Smooth muscle cell (in vitro differentiated cells): ENCODE data around the gene AQP5. TPM values are rescaled to one million over a fixed set of nuclear protein-coding genes. Genes with fewer than 3 reads are reported as not detected.

Experiments used
- DNase-seq: peaks from one replicate; lab custom pipeline; 2025; ENCODE audit not compliant: unreplicated experiment; lab: John Stamatoyannopoulos, UW
- H2AFZ ChIP-seq: fragments of 200-600 bp; sonication (generic); 2 replicates; pipeline ENCODE4 v1.6.0; 2016; ENCODE audit warnings: antibody characterized with exemption, low read depth, mild to moderate bottlenecking
- H3F3A ChIP-seq: fragments of 200-600 bp; sonication (generic); 2 replicates; pipeline ENCODE4 v1.6.0; 2017; ENCODE audit warnings: antibody characterized with exemption, low read depth
- H3K27ac ChIP-seq: fragments of 200-600 bp; sonication (generic); 2 replicates; pipeline ENCODE4 v1.5.1; 2016; ENCODE audit warnings: low read depth, mild to moderate bottlenecking
- H3K27me3 ChIP-seq: fragments of 200-600 bp; sonication (generic); 2 replicates; pipeline ENCODE4 v1.6.1; 2016; ENCODE audit warnings: low read depth, mild to moderate bottlenecking
- H3K36me3 ChIP-seq: fragments of 200-600 bp; sonication (generic); 2 replicates; pipeline ENCODE4 v1.5.1; 2016; ENCODE audit warnings: low read depth
- H3K4me1 ChIP-seq: fragments of 200-600 bp; sonication (generic); 2 replicates; pipeline ENCODE4 v1.5.1; 2016; ENCODE audit warnings: low read depth
- H3K4me2 ChIP-seq: fragments of 200-600 bp; sonication (generic); 2 replicates; pipeline ENCODE4 v1.6.0; 2016; ENCODE audit warnings: mild to moderate bottlenecking
- H3K4me3 ChIP-seq: fragments of 200-600 bp; sonication (generic); 2 replicates; pipeline ENCODE4 v1.5.1; 2016; ENCODE audit warnings: mild to moderate bottlenecking
- H3K79me2 ChIP-seq: fragments of 200-600 bp; sonication (generic); 2 replicates; pipeline ENCODE4 v1.6.0; 2016; ENCODE audit warnings: low read depth, mild to moderate bottlenecking
- H3K9ac ChIP-seq: fragments of 200-600 bp; sonication (generic); 2 replicates; pipeline ENCODE4 v1.6.0; 2016; ENCODE audit warnings: low read depth
- H3K9me3 ChIP-seq: fragments of 200-600 bp; sonication (generic); replicated peaks from 2 replicates; pipeline ENCODE4 v1.5.1; 2016; ENCODE audit warnings: low read depth
- H4K20me1 ChIP-seq: fragments of 200-600 bp; sonication (generic); 2 replicates; pipeline ENCODE4 v1.6.0; 2016; ENCODE audit warnings: low read depth
- CTCF ChIP-seq: fragments of 200-600 bp; sonication (generic); IDR thresholded peaks from 2 replicates; pipeline ENCODE4 v1.5.1; 2017; ENCODE audit warnings: borderline replicate concordance, mild to moderate bottlenecking, antibody characterized with exemption; ENCODE audit not compliant: insufficient read depth, poor library complexity, severe bottlenecking
- WGBS: methylation state at CpG from one replicate; pipeline ENCODE4 v1.1.7; 2016; ENCODE audit warnings: low lambda C conversion rate; 5-methylcytosine and 5-hydroxymethylcytosine counted together
- polyA plus RNA-seq: library from polyadenylated mRNA; unstranded; fragments of >200 nt; fragmentation: Nextera tagmentation; extraction: Ambion mirVana; gene quantifications from 2 replicates; pipeline ENCODE4 v1.2.1, GENCODE V29; 2016
- total RNA-seq: library from RNA; depleted of rRNA; stranded (reverse); fragments of >200 nt; gene quantifications from 2 replicates; pipeline ENCODE4 v1.2.3, GENCODE V29; 2014

Gene AQP5
- total and polyA plus RNA-seq, 2 experiments from 2014 or later = not detected

DNA sequence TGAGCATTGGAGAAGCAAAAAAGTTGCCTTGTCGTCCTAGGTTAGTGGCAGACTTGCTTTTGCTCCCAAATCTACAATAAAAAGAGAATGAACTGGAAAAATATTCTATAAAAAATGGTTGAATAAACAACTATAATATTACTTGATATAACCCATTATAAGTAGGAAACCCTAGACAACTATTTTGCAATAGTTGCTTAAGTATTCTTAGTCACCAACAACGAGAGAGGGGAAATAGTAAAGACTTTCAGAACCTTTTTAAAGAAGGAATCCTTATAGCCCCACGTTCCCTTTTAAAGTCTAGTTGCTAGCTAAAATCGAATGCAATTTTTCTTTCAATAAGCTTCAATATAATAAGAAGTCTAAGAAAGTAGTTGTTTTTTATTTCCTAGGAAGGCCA, 28.6 kb downstream of the AQP5 start:
- Histone ChIP-seq H4K20me1 (no peaks in the 10 kb centered on the region), H3K4me1 (peaks cover 2% of the 10 kb centered on the region), H2AFZ (no peak overlapping the region), H3F3A (peaks cover 6% of the 10 kb centered on the region), H3K27me3 (no peaks in the 10 kb centered on the region), H3K27ac (no peak overlapping the region), H3K79me2 (no peaks in the 10 kb centered on the region), H3K4me3 (no peak overlapping the region), H3K9ac (no peak overlapping the region), H3K4me2 (no peak overlapping the region), H3K9me3 (no peaks in the 10 kb centered on the region), H3K36me3 (peaks cover 3% of the 10 kb centered on the region)
- TF ChIP-seq CTCF = no peak
- 84% methylated on average over 4 of the region's 4 CpGs for WGBS
- no peak for DNase-seq

GRCh38 chr12:49998453-49998852, 36.8 kb downstream of the AQP5 start:
- Histone ChIP-seq H3K4me2 (no peak overlapping the region), H3F3A (no peaks in the 10 kb centered on the region), H3K4me3 (no peak overlapping the region), H3K9ac (no peak overlapping the region), H3K27me3 (no peaks in the 10 kb centered on the region), H3K27ac (no peak overlapping the region), H3K4me1 (no peaks in the 10 kb centered on the region), H2AFZ (no peak overlapping the region), H3K9me3 (no peaks in the 10 kb centered on the region), H3K79me2 (no peaks in the 10 kb centered on the region), H3K36me3 (peaks cover 3% of the 10 kb centered on the region), H4K20me1 (no peaks in the 10 kb centered on the region)
- no peak for TF ChIP-seq CTCF
- no peak for DNase-seq
- 94% methylated on average over 2 of the region's 2 CpGs for WGBS

- Histone ChIP-seq H3K9me3 (no peaks in the 10 kb centered on the region), H3K27me3 (no peaks in the 10 kb centered on the region), H3K27ac (no peak overlapping the region), H3K36me3 (no peaks in the 10 kb centered on the region), H3K4me3 (no peak overlapping the region), H3K4me1 (no peaks in the 10 kb centered on the region), H3K9ac (no peak overlapping the region), H3K4me2 (no peak overlapping the region), H2AFZ (no peak overlapping the region), H3K79me2 (no peaks in the 10 kb centered on the region), H4K20me1 (no peaks in the 10 kb centered on the region), H3F3A (no peaks in the 10 kb centered on the region)
- no peak for DNase-seq
- no peak for TF ChIP-seq CTCF
- WGBS = 94% methylated on average over 2 of the region's 2 CpGs
Observed at GRCh38 chr12:50003595-50003994, 41.9 kb downstream of the AQP5 start.

DNA sequence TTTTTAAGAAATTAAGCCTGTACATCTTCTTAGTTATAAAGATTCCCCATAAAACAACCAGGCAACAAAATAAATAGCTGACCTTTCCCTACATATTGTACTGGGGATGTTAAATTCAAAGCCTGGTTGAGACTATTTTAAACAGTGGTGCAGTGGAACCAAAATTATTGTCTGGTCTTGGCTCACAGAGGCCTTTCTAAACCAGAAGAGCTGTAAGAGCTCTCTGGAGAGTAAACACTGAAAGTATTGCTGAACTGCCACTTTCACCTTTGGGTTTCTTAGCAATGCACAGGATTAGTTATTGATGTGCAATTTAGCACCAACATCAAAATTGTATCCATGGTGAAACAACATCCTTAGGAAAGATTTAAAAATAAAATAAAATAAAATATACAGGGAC, 43.0 kb downstream of the AQP5 start:
- Histone ChIP-seq H3K9ac (no peak overlapping the region), H3K4me2 (no peak overlapping the region), H3K36me3 (no peaks in the 10 kb centered on the region), H3K27ac (no peak overlapping the region), H4K20me1 (no peaks in the 10 kb centered on the region), H3K4me3 (no peak overlapping the region), H3K4me1 (no peaks in the 10 kb centered on the region), H3F3A (no peaks in the 10 kb centered on the region), H3K9me3 (no peaks in the 10 kb centered on the region), H2AFZ (no peak overlapping the region), H3K79me2 (no peaks in the 10 kb centered on the region), H3K27me3 (no peaks in the 10 kb centered on the region)
- no peak for TF ChIP-seq CTCF
- DNase-seq = no peak
